B cell (primary cell): ENCODE data around the gene MORF4L1. TPM values are rescaled to one million over a fixed set of nuclear protein-coding genes. Genes with fewer than 3 reads are reported as not detected.

Source experiments
- ATAC-seq: fragments of 200-7000 bp; cut with Tn5 transposase; one replicate; pipeline ENCODE4 v1.10.0; 2021; ENCODE audit warnings: low read depth, mild to moderate bottlenecking, moderate number of reproducible peaks, moderate library complexity
- CTCF ChIA-PET: fragments of 350-600 bp; sonication (Branson Sonifier 250); formaldehyde crosslinking; loops from one replicate; lab custom pipeline; 2021; ENCODE audit warnings: antibody characterized with exemption, inconsistent platforms; lab: Charles Lee
- POLR2A ChIA-PET: fragments of 350-600 bp; sonication (Branson Sonifier 250); formaldehyde crosslinking; loops from one replicate; lab custom pipeline; 2021; ENCODE audit warnings: antibody characterized with exemption; lab: Charles Lee
- DNase-seq: peaks from one replicate; pipeline ENCODE4 v3.0.0; 2013
- H2AFZ ChIP-seq: 2 replicates; pipeline ENCODE4 v1.6.1; 2012; ENCODE audit warnings: mild to moderate bottlenecking, low read depth, low read length; ENCODE audit not compliant: insufficient read depth, poor library complexity, severe bottlenecking
- H3K27ac ChIP-seq, 2 donors: 1 replicate in 1 of 2; 2 replicates in 1 of 2; pipeline ENCODE4 v1.5.1; 2012 to 2013; ENCODE audit warnings: low read length in 2 of 2, mild to moderate bottlenecking in 2 of 2, moderate library complexity in 1 of 2
- H3K27me3 ChIP-seq, 4 experiments: fragments of 200-600 bp in 1 of 4; sonication (generic) in 1 of 4; replicated peaks in 1 of 4; 1 replicate in 2 of 4; 2 replicates in 2 of 4; pipeline versions ENCODE4 v1.6.1 to v1.7.0; 2013 to 2016; ENCODE audit warnings: low read length in 3 of 4, mild to moderate bottlenecking in 2 of 4, mixed read lengths in 1 of 4, moderate library complexity in 1 of 4; ENCODE audit not compliant: insufficient read depth in 4 of 4, control insufficient read depth in 3 of 4; ENCODE audit errors: control extremely low read depth in 1 of 4
- H3K36me3 ChIP-seq, 2 experiments: replicated peaks in 1 of 2; 1 replicate in 1 of 2; 2 replicates in 1 of 2; pipeline versions ENCODE4 v1.6.1 to v1.7.1; 2013; ENCODE audit warnings: low read length in 1 of 2; ENCODE audit not compliant: insufficient read depth in 2 of 2, control insufficient read depth in 1 of 2; ENCODE audit errors: control extremely low read depth in 1 of 2, extremely low read depth in 1 of 2
- H3K4me1 ChIP-seq, 2 donors: fragments of 200-600 bp in 1 of 2; sonication (generic) in 1 of 2; 1 replicate in 1 of 2; 2 replicates in 1 of 2; pipeline versions ENCODE4 v1.5.1 to v1.6.1; 2013 to 2017; ENCODE audit warnings: low read length in 2 of 2; ENCODE audit not compliant: control insufficient read depth in 2 of 2, insufficient read depth in 2 of 2
- H3K4me2 ChIP-seq: replicated peaks from 2 replicates; pipeline ENCODE3; 2012; ENCODE audit warnings: mild to moderate bottlenecking, low read depth, low read length; ENCODE audit not compliant: poor library complexity, severe bottlenecking
- H3K4me3 ChIP-seq, 5 experiments: fragments of 200-600 bp in 1 of 5; sonication (generic) in 1 of 5; 1 replicate in 3 of 5; 2 replicates in 2 of 5; pipeline versions ENCODE4 v1.5.1 to v1.7.0; 2011 to 2016; ENCODE audit warnings: low read length in 4 of 5, mild to moderate bottlenecking in 4 of 5, low read depth in 2 of 5, control low read depth in 1 of 5, moderate library complexity in 1 of 5; ENCODE audit not compliant: insufficient read depth in 1 of 5; ENCODE audit errors: control extremely low read depth in 1 of 5, extremely low read depth in 1 of 5
- H3K79me2 ChIP-seq: fragments of 200-600 bp; sonication (generic); one replicate; pipeline ENCODE4 v1.6.0; 2016; ENCODE audit warnings: low read length; ENCODE audit not compliant: control insufficient read depth, insufficient read depth
- H3K9ac ChIP-seq: fragments of 200-600 bp; sonication (generic); 2 replicates; pipeline ENCODE4 v1.6.1; 2017; ENCODE audit warnings: mild to moderate bottlenecking, low read length, moderate library complexity
- H3K9me3 ChIP-seq, 3 donors: one replicate each; pipeline versions ENCODE4 v1.6.1 to v1.7.1; 2013; ENCODE audit warnings: low read length in 2 of 3; ENCODE audit not compliant: control insufficient read depth in 2 of 3, insufficient read depth in 1 of 3; ENCODE audit errors: control extremely low read depth in 1 of 3
- H4K20me1 ChIP-seq: 2 replicates; pipeline ENCODE4 v1.6.0; 2012; ENCODE audit warnings: mild to moderate bottlenecking, low read length; ENCODE audit not compliant: insufficient read depth, control insufficient read depth, poor library complexity, severe bottlenecking
- H3K27ac Mint-ChIP-seq: one replicate; pipeline ENCODE4 v1.8.0; 2021; ENCODE audit warnings: mixed read lengths
- H3K27me3 Mint-ChIP-seq: one replicate; pipeline ENCODE4 v1.8.0; 2021; ENCODE audit warnings: mixed read lengths
- H3K4me1 Mint-ChIP-seq: one replicate; pipeline ENCODE4 v1.8.0; 2021; ENCODE audit warnings: mixed read lengths
- H3K4me3 Mint-ChIP-seq: one replicate; pipeline ENCODE4 v1.8.0; 2021; ENCODE audit warnings: mixed read lengths
- H3K9me3 Mint-ChIP-seq: one replicate; pipeline ENCODE4 v1.8.0; 2022; ENCODE audit warnings: mixed read lengths; ENCODE audit not compliant: insufficient read depth
- EZH2 ChIP-seq: IDR thresholded peaks from 2 replicates; pipeline ENCODE4 v1.6.1; 2012; ENCODE audit warnings: borderline replicate concordance, low read depth, mild to moderate bottlenecking, moderate library complexity, low read length; ENCODE audit not compliant: insufficient read depth, poor library complexity, severe bottlenecking
- WGBS: methylation state at CpG from one replicate; pipeline ENCODE4 v1.1.5; 2013; ENCODE audit warnings: missing lambda C conversion rate; ENCODE audit not compliant: insufficient coverage; 5-methylcytosine and 5-hydroxymethylcytosine counted together
- intact Hi-C: fragments of 100-400 bp; cut with micrococcal nuclease; formaldehyde crosslinking; loops from one replicate; pipeline ENCODE4 v1.10.0; 2022
- polyA plus RNA-seq: library from polyadenylated mRNA; depleted of rRNA; stranded (reverse); fragments of >200 nt; gene quantifications from 2 replicates; pipeline ENCODE4 v1.2.3, GENCODE V29; 2012
- total RNA-seq, 2 donors: library from RNA; stranded (reverse); fragments of 120-200 nt in 1 of 2; gene quantifications; 1 replicate in 1 of 2; 2 replicates in 1 of 2; pipeline versions ENCODE4 v1.2.3 to v1.2.4, GENCODE V29; 2013 to 2022
- TF ChIP-seq, protein P1 (sequence below): fragments of 200-600 bp; IDR thresholded peaks from one replicate; pipeline ENCODE4 v1.8.0; 2022; ENCODE audit warnings: antibody characterized with exemption, mild to moderate bottlenecking

The MORF4L1 gene
- total and polyA plus RNA-seq, 2 donors (not counting 1 experiment from before 2014, with no cell fraction given), result 79.0 to 242 TPM

- H3K27ac ChIP-seq, result peak overlapping the region in 1 of 2 donors; percentile 27
- H3K9me3 Mint-ChIP-seq, result no peaks in the 10 kb centered on the region
- no peaks in the 10 kb centered on the region for H3K27me3 Mint-ChIP-seq
- 80% methylated on average over 7 of the region's 12 CpGs for WGBS
- H3K4me1 Mint-ChIP-seq, result peaks cover 11% of the 10 kb centered on the region
- peaks cover 5 to 44% of the 10 kb centered on the region in 2 experiments for H3K36me3 ChIP-seq
- H3K4me3 Mint-ChIP-seq, result no peak overlapping the region
- H2AFZ ChIP-seq, result no peak overlapping the region
- peaks cover 18% of the 10 kb centered on the region for H4K20me1 ChIP-seq
- H3K9me3 ChIP-seq, result no peaks in the 10 kb centered on the region
- intact Hi-C loops, result no loop called here
- H3K4me1 ChIP-seq, result peaks cover 3 to 7% of the 10 kb centered on the region in 2 donors
- H3K4me3 ChIP-seq, result no peak overlapping the region
- no peaks in the 10 kb centered on the region for H3K27me3 ChIP-seq
- TF ChIP-seq EZH2, result no peak
- TF ChIP-seq, protein P1, sequence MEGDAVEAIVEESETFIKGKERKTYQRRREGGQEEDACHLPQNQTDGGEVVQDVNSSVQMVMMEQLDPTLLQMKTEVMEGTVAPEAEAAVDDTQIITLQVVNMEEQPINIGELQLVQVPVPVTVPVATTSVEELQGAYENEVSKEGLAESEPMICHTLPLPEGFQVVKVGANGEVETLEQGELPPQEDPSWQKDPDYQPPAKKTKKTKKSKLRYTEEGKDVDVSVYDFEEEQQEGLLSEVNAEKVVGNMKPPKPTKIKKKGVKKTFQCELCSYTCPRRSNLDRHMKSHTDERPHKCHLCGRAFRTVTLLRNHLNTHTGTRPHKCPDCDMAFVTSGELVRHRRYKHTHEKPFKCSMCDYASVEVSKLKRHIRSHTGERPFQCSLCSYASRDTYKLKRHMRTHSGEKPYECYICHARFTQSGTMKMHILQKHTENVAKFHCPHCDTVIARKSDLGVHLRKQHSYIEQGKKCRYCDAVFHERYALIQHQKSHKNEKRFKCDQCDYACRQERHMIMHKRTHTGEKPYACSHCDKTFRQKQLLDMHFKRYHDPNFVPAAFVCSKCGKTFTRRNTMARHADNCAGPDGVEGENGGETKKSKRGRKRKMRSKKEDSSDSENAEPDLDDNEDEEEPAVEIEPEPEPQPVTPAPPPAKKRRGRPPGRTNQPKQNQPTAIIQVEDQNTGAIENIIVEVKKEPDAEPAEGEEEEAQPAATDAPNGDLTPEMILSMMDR, result no peak
- ATAC-seq, result peak; percentile 24
- ChIA-PET POLR2A (interaction anchor here (0.6 kb wide), 1 partner anchor 12 kb away, joined by 4 read pairs; no protein-coding TSS in a partner anchor), CTCF (interaction anchor here (1.1 to 11.4 kb wide), 6 partner anchors 20 to 268 kb away, joined by 3 to 216 read pairs (median 4); partner anchors contain the start of gene CTSH)
- no peak for DNase-seq
- H3K27ac Mint-ChIP-seq, result peak overlapping the region; percentile 3
- no peak overlapping the region for H3K9ac ChIP-seq
- H3K4me2 ChIP-seq, result no peak overlapping the region
- H3K79me2 ChIP-seq, result peaks cover 5% of the 10 kb centered on the region
These were observed 42.8 kb downstream of the MORF4L1 start for GRCh38 chr15:78915341-78916087.

DNA sequence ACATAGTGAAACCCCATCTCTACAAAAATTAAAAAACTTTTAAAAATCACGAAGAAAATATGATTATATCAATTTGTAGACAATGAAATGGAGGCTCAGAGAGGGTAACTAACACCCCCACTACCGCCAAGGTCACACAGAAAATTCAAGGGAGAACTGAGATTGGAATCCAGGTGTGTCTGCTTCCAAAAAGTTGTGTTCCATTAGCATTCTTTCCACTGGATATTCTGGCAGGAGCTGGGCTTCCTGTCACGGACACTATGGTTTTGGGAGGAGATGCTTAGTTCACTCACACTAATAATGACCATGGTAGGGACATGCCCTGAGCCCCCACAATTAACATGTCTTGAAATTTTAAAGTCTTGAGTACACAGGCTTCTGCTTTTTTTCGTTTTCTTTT lies 43.4 kb downstream of the MORF4L1 start:
- CTCF ChIA-PET, result interaction anchor here (1.1 to 11.4 kb wide), 7 partner anchors 8 to 268 kb away, joined by 3 to 216 read pairs (median 3); no protein-coding TSS in a partner anchor
- peaks cover 11% of the 10 kb centered on the region for H3K4me1 Mint-ChIP-seq
- no peak overlapping the region for H3K27ac ChIP-seq
- H3K9ac ChIP-seq, result no peak overlapping the region
- H3K9me3 ChIP-seq, result no peaks in the 10 kb centered on the region
- no peak overlapping the region for H3K27ac Mint-ChIP-seq
- H3K4me2 ChIP-seq, result no peak overlapping the region
- no peaks in the 10 kb centered on the region for H3K27me3 Mint-ChIP-seq
- DNase-seq, result no peak
- H4K20me1 ChIP-seq, result peaks cover 12% of the 10 kb centered on the region
- no peak overlapping the region for H3K4me3 ChIP-seq
- H2AFZ ChIP-seq, result no peak overlapping the region
- H3K9me3 Mint-ChIP-seq, result no peaks in the 10 kb centered on the region
- intact Hi-C loops, result no loop called here
- WGBS, result 100% methylated on average over 1 of the region's 4 CpGs
- H3K4me1 ChIP-seq, result peaks cover 3 to 7% of the 10 kb centered on the region in 2 donors
- TF ChIP-seq, protein P1, result no peak
- no peak for TF ChIP-seq EZH2
- H3K4me3 Mint-ChIP-seq, result no peak overlapping the region
- H3K79me2 ChIP-seq, result peaks cover 5% of the 10 kb centered on the region
- H3K27me3 ChIP-seq, result no peaks in the 10 kb centered on the region
- H3K36me3 ChIP-seq, result peaks cover 5 to 40% of the 10 kb centered on the region in 2 experiments
- POLR2A ChIA-PET, result no interaction called here
- ATAC-seq, result no peak
